ENCODE measurements around the gene BPIFB3. TPM values are rescaled to one million over a fixed set of nuclear protein-coding genes. Genes with fewer than 3 reads are reported as not detected.

BPIFB3 gene
- total RNA-seq, 1 donor from 2014 or later, result not detected

GRCh38 chr20:33046412-33046811 is 7.3 kb upstream of the BPIFB3 start:
- no peak for DNase-seq
- H3K4me1 Mint-ChIP-seq (ENCODE audit: low read depth, unreplicated experiment), result peaks cover 8% of the 10 kb centered on the region
- H3K9me3 Mint-ChIP-seq (ENCODE audit: unreplicated experiment), result peaks cover 9% of the 10 kb centered on the region
- H3K36me3 Mint-ChIP-seq (ENCODE audit: unreplicated experiment), result peaks cover 19% of the 10 kb centered on the region
- H3K4me3 Mint-ChIP-seq (ENCODE audit: unreplicated experiment), result no peak overlapping the region
- peaks cover 6% of the 10 kb centered on the region for H3K27me3 Mint-ChIP-seq (ENCODE audit: unreplicated experiment)
- no peak overlapping the region for H3K27ac Mint-ChIP-seq (ENCODE audit: unreplicated experiment)
- no peak for TF ChIP-seq CTCF (IDR thresholded peaks at IDR 0.05; ENCODE audit: partially characterized antibody, unreplicated experiment)

GRCh38 chr20:33051333-33051732 is 2.4 kb upstream of the BPIFB3 start:
- H3K4me1 Mint-ChIP-seq (ENCODE audit: low read depth, unreplicated experiment), result peaks cover 14% of the 10 kb centered on the region

GRCh38 chr20:33054381-33054780 is 678 bp downstream of the BPIFB3 start:
- H3K4me3 Mint-ChIP-seq (ENCODE audit: unreplicated experiment), result peak overlapping the region; percentile 20
- peak overlapping the region; percentile 14 for H3K27ac Mint-ChIP-seq (ENCODE audit: unreplicated experiment)
- peaks cover 13% of the 10 kb centered on the region for H3K27me3 Mint-ChIP-seq (ENCODE audit: unreplicated experiment)
- peaks cover 14% of the 10 kb centered on the region for H3K4me1 Mint-ChIP-seq (ENCODE audit: low read depth, unreplicated experiment)
- no peaks in the 10 kb centered on the region for H3K36me3 Mint-ChIP-seq (ENCODE audit: unreplicated experiment)
- DNase-seq, result no peak
- TF ChIP-seq CTCF (IDR thresholded peaks at IDR 0.05; ENCODE audit: partially characterized antibody, unreplicated experiment), result no peak
- peaks cover 8% of the 10 kb centered on the region for H3K9me3 Mint-ChIP-seq (ENCODE audit: unreplicated experiment)

More at GRCh38 chr20:33051333-33051732, 2.4 kb upstream of the BPIFB3 start:
- DNase-seq, result no peak
- Mint-ChIP-seq H3K27ac (ENCODE audit: unreplicated experiment) (no peak overlapping the region), H3K27me3 (ENCODE audit: unreplicated experiment) (peaks cover 12% of the 10 kb centered on the region), H3K4me3 (ENCODE audit: unreplicated experiment) (no peak overlapping the region), H3K9me3 (ENCODE audit: unreplicated experiment) (peaks cover 10% of the 10 kb centered on the region), H3K36me3 (ENCODE audit: unreplicated experiment) (peaks cover 4% of the 10 kb centered on the region)
- TF ChIP-seq CTCF (IDR thresholded peaks at IDR 0.05; ENCODE audit: partially characterized antibody, unreplicated experiment), result no peak

GRCh38 chr20:33054791-33055190 is 1.1 kb downstream of the BPIFB3 start:
- H3K27me3 Mint-ChIP-seq (ENCODE audit: unreplicated experiment), result peaks cover 12% of the 10 kb centered on the region
- no peak for DNase-seq
- peaks cover 8% of the 10 kb centered on the region for H3K9me3 Mint-ChIP-seq (ENCODE audit: unreplicated experiment)
- TF ChIP-seq CTCF (IDR thresholded peaks at IDR 0.05; ENCODE audit: partially characterized antibody, unreplicated experiment), result no peak
- peak overlapping the region; percentile 48 for H3K27ac Mint-ChIP-seq (ENCODE audit: unreplicated experiment)
- H3K36me3 Mint-ChIP-seq (ENCODE audit: unreplicated experiment), result no peaks in the 10 kb centered on the region
- peaks cover 14% of the 10 kb centered on the region for H3K4me1 Mint-ChIP-seq (ENCODE audit: low read depth, unreplicated experiment)
- no peak overlapping the region for H3K4me3 Mint-ChIP-seq (ENCODE audit: unreplicated experiment)

- Mint-ChIP-seq H3K27ac (ENCODE audit: unreplicated experiment) (no peak overlapping the region), H3K4me3 (ENCODE audit: unreplicated experiment) (no peak overlapping the region), H3K36me3 (ENCODE audit: unreplicated experiment) (no peaks in the 10 kb centered on the region), H3K4me1 (ENCODE audit: low read depth, unreplicated experiment) (peaks cover 11% of the 10 kb centered on the region), H3K9me3 (ENCODE audit: unreplicated experiment) (peaks cover 7% of the 10 kb centered on the region), H3K27me3 (ENCODE audit: unreplicated experiment) (peaks cover 16% of the 10 kb centered on the region)
- no peak for TF ChIP-seq CTCF (IDR thresholded peaks at IDR 0.05; ENCODE audit: partially characterized antibody, unreplicated experiment)
- no peak for DNase-seq
These were observed 5.4 kb downstream of the BPIFB3 start for GRCh38 chr20:33059136-33059535.

Data from glutamatergic neuron (in vitro differentiated cells).